Liver (tissue), 3 donors: ENCODE data around the gene NFIX.

ENCODE experiments used
- ATF3 ChIP-seq: IDR thresholded peaks from 2 replicates; pipeline ENCODE4 v1.6.1; 2016; ENCODE audit warnings: antibody characterized with exemption
- CTCF ChIP-seq: fragments of 150-350 bp; IDR thresholded peaks from 2 replicates; pipeline ENCODE4 v1.5.1; 2017; ENCODE audit warnings: improper control_type of control experiment, low read depth, low read length; ENCODE audit not compliant: missing input control
- GABPA ChIP-seq, 2 donors: IDR thresholded peaks in 1 of 2; conservative IDR thresholded peaks in 1 of 2; 2 replicates each; pipeline ENCODE4 v1.6.1; 2016; ENCODE audit warnings: antibody characterized with exemption in 2 of 2, mild to moderate bottlenecking in 1 of 2, moderate library complexity in 1 of 2
- RAD21 ChIP-seq, 2 donors: IDR thresholded peaks; 2 replicates each; pipeline ENCODE4 v1.6.1; 2016; ENCODE audit warnings: antibody characterized with exemption in 2 of 2, mild to moderate bottlenecking in 2 of 2
- SP1 ChIP-seq: IDR thresholded peaks from 2 replicates; pipeline ENCODE4 v1.6.1; 2018; ENCODE audit warnings: antibody characterized with exemption, mild to moderate bottlenecking
- YY1 ChIP-seq: IDR thresholded peaks from 2 replicates; pipeline ENCODE4 v1.6.1; 2016; ENCODE audit warnings: antibody characterized with exemption, mild to moderate bottlenecking
- TF ChIP-seq, protein P1 (sequence below): IDR thresholded peaks from 2 replicates; pipeline ENCODE4 v1.6.1; 2016; ENCODE audit warnings: antibody characterized with exemption, mild to moderate bottlenecking
- donor health status: healthy.
- donor health status: healthy.

DNA sequence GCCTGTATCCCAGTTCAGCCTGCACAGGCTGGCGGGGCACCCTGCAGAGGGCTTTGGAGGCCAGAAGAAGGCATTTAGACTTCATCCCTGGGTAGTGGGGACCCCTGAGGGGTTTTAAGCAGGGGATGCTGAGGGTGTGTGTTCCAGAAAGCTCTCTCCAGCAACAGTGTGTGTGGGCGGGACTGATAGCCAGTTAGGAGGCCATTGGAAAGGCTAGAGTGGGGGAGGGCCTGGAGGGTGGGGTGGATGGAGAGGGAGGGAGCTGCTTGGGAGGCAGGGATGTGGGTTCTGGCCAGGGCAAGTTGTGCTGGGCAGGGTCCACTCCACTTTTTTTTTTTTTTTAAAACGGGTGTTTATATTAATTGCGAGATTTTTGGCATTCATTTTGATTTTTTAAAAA lies 79.1 kb downstream of the NFIX start:
- TF ChIP-seq CTCF (no peak), ATF3 (no peak), YY1 (no peak), SP1 (no peak), RAD21 (IDR thresholded peaks at IDR 0.05) (no peak), GABPA (IDR thresholded peaks at IDR 0.05 in 1 of 2, conservative IDR thresholded peaks at IDR 0.05 in 1 of 2) (no peak)
- TF ChIP-seq, protein P1, sequence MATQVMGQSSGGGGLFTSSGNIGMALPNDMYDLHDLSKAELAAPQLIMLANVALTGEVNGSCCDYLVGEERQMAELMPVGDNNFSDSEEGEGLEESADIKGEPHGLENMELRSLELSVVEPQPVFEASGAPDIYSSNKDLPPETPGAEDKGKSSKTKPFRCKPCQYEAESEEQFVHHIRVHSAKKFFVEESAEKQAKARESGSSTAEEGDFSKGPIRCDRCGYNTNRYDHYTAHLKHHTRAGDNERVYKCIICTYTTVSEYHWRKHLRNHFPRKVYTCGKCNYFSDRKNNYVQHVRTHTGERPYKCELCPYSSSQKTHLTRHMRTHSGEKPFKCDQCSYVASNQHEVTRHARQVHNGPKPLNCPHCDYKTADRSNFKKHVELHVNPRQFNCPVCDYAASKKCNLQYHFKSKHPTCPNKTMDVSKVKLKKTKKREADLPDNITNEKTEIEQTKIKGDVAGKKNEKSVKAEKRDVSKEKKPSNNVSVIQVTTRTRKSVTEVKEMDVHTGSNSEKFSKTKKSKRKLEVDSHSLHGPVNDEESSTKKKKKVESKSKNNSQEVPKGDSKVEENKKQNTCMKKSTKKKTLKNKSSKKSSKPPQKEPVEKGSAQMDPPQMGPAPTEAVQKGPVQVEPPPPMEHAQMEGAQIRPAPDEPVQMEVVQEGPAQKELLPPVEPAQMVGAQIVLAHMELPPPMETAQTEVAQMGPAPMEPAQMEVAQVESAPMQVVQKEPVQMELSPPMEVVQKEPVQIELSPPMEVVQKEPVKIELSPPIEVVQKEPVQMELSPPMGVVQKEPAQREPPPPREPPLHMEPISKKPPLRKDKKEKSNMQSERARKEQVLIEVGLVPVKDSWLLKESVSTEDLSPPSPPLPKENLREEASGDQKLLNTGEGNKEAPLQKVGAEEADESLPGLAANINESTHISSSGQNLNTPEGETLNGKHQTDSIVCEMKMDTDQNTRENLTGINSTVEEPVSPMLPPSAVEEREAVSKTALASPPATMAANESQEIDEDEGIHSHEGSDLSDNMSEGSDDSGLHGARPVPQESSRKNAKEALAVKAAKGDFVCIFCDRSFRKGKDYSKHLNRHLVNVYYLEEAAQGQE, result no peak
